ENCODE results near the gene TBC1D22A.

Gene TBC1D22A

DNA sequence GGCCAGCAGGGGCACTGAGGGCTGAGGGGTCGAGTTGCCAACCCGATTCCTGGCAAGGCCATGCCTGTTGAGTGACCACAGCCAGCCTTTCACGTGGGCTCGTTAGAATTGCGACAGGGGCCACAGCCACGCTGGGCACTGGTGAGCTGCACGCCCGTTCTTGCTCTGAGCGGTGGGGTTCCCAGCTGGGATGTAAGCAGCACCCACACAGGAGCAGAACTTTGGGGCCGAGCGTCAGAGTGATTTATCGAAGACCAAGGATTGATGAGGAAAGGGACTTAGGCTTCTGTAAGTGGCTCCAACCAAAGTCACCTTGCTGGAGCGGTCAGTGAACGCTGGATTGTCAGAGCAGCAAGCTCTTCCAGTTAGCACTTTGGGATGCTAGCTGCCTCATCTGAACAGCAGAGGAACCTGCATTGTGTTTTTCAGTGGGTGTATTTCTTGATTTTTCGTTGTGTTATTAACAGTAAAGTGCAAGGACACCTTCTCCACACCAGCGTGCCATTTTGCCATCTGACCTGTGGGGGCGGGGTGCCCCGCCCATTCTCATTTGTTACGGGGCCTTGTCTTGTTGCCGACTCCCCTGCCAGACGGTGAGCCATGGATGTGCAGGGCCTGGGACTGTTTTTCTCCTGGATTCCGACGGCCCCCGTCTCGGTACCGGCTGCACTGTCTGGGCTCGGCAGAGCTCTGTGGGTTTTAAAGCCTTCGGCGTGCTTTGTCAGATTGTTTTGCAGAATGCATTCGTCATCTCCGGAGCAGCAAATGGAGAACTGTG is 202.5 kb downstream of the TBC1D22A start:
- DNase-seq: no peak

GRCh38 chr22:46965555-46966494 is 203.4 kb downstream of the TBC1D22A start:
- no peak for DNase-seq

GRCh38 chr22:46966495-46966845 is 204.0 kb downstream of the TBC1D22A start:
- no peak for DNase-seq

- no peak for DNase-seq
These were observed 204.4 kb downstream of the TBC1D22A start for GRCh38 chr22:46966846-46967245.

DNA sequence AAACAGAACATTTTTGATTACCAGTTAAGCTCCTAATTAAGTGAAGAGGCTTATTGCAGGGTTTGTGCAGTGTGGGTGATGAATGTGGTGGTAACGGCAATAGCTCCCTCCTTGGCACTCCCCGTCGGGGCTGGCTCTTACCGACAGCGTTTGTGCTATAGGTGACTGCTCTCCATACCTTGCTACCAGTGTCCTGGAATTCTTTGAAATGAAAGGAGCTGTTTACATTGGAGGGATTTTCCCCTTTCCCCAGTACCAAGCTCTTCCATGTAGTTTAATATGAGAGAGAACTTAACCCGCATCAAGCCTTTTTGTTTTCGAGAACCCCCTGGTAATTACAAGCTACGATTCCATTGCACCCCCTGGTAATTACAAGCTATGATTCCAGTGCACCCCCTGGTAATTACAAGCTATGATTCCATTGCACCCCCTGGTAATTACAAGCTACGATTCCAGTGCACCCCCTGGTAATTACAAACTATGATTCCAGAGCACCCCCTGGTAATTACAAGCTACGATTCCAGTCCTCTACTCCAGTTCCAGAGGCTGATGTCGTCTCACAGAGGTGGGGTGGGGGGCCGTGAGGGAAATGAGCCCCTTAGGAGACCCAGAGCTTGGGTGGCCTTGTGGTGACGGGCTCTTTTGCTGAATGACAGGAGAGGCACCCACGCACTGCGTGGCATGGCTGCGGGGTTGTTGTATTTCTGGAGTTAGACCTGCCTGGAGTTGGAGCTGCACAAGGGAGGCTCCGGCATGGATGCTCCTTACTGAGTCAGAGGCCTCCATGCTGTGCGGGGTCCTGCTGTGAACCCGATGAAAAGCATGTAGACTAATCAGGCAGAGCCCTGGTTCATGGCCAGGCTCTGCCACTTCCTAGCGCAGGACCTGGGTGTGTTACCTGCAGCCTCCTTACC is 205.3 kb downstream of the TBC1D22A start:
- no peak for DNase-seq

- no peak for DNase-seq
These were observed 205.9 kb downstream of the TBC1D22A start for GRCh38 chr22:46968359-46968740.

DNA sequence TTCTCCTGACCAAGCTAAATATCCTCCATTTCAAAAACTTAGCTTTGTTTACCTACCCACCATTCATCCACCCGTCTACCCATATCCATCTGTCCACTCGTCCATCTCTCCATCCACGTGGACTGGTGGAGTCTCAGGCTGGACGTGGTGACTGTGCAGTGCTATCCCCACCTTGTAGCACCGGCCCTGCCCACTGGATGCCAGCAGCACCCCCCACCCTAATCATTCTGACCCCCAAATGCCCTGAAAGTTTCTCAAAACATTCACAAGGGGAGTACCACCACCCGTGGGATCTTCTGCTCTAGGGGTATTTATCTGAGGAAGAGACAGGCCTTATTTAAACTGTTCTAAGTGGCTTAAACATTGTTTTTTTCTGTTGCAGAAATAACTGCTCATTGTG is 206.4 kb downstream of the TBC1D22A start:
- DNase-seq: no peak

DNA sequence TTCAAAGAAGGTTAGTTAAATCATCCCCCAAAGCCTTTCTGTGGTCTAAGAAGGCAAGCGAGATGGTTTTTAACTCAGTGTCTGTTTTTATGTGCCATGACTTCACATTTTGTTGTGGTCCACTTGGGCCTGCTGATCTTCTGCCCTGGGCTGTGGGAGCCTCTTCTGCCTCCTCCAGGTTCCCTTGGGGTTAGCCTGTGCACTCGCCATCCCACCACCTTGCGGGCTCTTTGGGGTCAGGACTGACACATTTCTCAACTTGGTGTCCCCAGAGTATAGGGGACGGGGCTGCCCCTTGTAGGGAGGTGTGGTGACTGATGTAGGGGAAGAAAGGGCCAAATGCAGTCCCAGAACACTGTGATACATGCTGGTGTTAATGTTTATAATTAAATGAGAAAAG is 207.0 kb downstream of the TBC1D22A start:
- no peak for DNase-seq

DNA sequence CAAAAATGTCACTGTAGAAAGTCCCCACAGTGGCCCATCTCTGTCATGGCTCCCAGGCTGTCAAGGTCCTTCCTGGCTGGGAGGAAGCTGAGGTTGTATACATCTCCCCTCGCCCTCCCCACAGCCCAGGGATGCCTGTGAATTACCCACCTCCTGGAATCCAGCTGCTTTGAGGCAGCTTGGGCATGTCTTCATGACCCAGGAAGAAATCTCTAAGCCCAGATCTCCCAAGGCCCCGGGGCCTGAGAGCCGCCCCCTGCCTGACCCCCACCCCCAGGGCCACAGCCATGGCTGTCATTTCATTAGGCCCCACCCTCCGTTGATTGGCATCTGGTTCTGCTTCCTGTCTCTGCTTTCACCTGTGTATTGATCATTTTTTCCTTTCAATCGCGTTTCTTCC is 207.5 kb downstream of the TBC1D22A start:
- no peak for DNase-seq

DNA sequence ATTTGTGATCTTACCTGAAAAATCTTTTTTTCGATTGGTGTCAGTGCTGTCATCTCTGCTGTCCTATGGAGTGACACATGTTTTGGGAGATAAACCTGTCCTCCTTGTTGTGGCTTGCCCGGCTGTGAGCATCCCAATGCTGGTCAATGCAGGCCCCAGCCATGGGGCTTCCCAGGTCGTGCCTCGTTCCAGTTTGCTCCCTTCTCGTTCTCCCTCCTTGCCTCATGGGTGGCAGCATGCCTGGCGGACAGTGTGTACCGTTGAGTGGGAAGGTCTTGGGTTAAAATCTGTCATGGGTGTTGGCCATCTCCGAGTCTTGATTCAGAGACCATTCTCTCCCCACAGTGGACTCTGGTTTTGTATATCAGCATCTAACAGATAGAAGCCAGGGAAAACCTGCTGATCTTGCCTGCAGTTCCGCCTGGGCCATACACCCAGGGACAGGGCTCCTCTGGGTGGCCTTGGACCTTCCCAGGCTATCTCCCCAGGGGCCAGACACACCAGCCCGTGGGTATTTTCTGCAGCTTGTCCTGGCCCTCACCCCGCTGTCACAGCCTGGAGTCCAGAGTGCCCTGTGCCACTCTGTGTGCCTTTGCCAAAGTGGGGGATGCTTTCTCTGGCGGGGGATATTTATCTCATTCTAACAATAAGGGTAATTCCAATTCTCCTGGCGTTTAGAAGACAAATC is 208.1 kb downstream of the TBC1D22A start:
- no peak for DNase-seq

DNA sequence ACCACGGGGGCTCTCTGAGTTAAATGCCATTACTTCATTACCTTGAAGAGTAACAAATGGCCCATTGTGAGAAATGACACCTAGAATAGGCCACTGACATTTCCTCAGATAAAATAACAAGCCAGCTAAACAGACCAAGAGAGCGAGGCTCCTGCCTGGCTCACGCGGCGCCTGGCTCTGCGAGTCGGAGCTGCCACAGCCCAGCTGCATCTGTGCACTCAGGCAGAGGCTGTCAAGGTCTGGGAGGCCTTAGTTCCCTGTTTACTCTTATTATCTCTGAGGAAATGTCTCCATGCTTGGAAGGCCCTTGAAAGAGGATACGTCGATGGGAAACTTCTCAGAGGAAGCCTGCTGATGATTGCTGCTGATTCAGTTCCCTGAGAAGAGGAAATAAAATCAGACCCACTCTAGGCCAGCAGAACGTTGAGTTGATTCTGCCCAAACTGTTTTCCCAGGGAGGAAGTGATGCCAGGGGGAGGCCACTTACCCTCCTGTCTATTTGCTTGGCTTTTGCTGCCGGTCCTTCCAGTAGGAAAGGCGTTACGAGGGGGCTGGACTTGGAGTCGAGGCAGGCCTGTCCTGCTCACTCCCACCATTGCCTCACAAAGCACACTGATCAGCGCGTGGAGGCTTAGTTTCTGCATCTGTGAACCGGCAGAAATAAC is 208.8 kb downstream of the TBC1D22A start:
- no peak for DNase-seq

GRCh38 chr22:46971764-46972125 is 209.3 kb downstream of the TBC1D22A start:
- DNase-seq: no peak

DNA sequence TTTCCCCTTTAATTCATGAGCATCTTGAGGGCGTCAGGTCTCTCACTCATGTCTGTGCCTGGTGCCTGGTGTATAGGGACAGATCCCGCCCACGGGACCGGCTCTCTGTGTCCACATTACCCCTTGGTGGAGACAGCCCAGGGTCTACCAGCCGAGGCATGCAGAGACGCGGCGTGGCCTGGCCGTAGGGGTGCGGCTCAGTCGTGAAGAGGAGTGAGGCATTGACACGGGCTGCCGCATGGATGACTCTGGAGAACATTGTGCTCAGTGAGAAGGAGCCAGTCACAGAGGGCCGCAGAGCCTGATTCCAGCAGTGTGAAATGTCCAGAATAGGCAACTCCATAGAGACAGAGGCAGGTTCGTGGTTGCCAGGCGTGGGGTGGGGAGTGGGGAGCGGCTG is 209.8 kb downstream of the TBC1D22A start:
- DNase-seq: no peak

DNA sequence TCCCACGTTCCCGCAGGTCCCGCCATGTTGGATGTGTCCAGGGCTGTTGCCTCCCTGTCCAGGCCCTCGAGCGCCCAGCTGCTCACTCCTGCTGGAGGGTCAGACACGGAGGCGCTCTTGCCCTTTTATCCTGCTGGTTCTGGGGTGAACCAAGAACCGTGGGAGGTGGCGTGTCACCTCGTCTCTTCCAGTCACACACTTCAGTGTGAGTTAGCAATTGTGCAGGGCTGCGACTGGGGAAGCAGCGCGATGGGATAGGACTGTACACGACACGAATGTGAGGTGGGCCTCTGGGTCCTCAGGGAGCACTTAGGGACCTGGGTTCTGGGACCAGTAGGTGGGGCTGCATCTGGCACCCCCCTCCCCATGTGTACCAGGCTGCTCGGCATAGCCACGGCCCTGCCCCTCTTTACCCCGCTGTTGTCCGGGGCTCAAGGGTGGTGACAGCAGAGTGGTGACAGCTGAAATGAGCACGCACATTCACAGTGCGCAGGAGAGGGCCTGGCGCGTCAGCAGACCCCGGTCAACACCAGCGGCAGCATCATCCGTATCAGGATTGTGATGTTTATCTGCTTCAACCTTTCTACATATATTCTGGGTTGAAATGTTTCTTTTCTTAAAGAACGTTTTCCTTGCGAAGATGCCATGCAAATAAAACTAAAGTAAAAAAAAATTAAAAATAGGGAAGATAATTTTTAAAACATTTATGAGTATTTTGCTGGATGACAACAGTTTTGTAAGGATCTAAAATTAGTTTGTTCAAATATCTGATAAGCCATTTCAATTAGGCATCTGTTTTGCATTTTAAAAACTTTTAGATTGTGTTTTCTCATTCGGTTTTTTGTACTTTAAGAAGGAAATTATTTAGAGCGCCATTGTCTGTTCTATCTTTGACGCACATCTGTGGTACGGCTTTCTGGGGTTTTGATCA is 210.7 kb downstream of the TBC1D22A start:
- no peak for DNase-seq

DNA sequence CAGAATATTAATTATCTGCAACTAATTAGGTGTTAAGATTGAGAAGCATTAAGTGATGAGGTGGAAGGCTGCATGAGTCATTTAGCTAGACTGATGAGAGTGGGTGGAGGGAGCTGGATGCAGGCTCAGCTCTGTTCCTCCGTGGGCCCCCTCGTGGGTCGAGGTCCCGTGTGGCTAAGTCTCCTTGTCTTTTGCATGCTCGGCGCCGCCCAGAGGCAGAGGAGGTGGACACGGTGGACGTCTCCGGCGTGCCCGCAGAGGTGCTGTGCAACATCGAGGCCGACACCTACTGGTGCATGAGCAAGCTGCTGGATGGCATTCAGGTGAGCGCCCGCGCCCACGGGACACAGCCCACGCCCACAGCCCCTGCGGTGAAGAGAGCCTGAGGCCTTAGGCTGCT is 211.6 kb downstream of the TBC1D22A start:
- no peak for DNase-seq

DNA sequence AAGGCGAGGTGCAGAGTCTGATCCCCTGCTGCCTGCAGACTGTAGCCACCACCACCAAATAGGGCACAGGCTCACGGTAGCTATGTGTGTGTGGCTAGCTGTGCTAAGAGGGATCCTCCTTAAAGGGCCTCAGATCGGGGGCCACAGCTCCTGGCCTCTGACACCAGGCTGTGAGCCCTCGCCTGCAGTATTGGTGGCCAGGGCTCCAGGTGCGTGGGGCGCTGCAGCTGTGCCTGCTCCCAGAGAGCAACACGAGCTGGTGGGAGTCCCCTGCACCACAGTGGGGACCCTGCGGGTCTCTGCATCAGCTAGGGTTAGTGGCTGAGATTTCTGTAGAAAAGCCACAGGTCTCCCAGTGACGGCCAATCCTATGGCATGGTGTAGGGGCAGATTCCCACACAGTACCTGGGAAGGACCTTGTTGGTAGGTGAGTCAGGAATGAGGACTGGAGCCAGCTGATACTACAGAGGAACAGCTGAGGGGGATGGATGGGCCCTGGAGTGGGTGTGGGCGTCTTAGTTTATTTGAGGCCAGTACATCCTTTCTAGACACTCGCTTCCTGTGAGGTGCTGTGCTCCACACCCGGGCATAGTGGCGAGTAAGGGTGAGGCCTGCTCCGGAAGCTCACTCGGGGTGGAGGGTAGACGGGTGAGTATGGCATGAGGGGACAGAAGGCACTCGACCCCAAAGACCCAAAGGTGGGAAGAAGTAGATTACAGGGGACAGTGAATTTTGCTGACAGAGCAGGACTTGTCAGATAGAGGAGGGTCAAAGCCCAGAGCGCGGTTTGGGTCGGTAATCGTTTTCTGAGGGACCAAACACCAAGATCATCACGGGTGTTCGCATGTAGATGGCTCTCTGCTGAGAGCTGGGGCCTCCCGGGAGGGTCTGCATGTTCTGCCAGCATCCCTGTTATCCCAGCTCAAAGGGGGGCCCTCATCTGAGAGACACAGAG is 212.5 kb downstream of the TBC1D22A start:
- DNase-seq: no peak

GRCh38 chr22:46976143-46976542 is 213.7 kb downstream of the TBC1D22A start:
- DNase-seq: no peak

- no peak for DNase-seq
These were observed 214.1 kb downstream of the TBC1D22A start for GRCh38 chr22:46976598-46976997.

- DNase-seq: no peak
These were observed 215.3 kb downstream of the TBC1D22A start for GRCh38 chr22:46977656-46978343.
